22Rv1 (cell line): ENCODE data around the gene ARMC2.

Experiments used
- ZFX ChIP-seq: fragments of 450-650 bp; IDR thresholded peaks from 2 replicates; pipeline ENCODE4 v1.6.1; 2017; ENCODE audit warnings: antibody characterized with exemption, borderline replicate concordance
- TF ChIP-seq, protein P1 (sequence below): fragments of 450-650 bp; IDR thresholded peaks from 2 replicates; pipeline ENCODE4 v1.5.1; 2017; ENCODE audit warnings: mild to moderate bottlenecking

DNA sequence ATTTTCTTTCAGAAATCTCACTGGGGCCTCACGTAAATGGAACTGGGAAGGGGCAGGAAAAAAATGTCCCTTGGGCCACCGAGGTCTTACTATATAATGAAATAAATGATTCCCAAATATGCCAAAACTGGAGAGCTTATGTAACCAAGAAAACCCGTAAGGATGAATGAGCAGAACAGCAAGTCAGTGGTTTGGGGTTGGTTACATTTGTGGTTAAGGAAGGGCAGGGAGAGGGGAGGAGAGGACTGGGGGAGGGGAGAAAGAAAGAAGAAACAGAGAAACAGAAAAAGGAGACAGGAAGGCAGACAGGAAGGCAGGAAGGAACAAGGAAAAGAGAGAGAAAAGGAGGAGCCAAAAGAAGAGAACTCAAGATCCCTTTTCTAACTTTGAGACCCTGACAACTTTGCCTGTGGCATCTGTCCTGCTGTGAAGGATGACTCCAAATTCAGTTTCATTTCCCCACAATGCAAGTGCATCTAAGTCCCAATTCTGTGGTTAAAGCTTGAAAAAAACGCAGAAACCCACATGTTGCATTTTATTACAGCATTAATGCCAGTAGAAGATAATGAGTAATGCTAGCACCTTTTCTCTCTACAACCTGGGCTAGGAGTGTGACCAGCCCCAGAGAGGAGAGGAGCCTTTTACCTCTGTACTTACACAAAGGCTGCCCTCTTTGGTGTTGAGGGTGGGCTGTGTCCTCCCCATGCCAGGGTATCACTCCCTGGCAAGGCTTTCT lies 10.8 kb upstream of the ARMC2 start:
- TF ChIP-seq, protein P1, sequence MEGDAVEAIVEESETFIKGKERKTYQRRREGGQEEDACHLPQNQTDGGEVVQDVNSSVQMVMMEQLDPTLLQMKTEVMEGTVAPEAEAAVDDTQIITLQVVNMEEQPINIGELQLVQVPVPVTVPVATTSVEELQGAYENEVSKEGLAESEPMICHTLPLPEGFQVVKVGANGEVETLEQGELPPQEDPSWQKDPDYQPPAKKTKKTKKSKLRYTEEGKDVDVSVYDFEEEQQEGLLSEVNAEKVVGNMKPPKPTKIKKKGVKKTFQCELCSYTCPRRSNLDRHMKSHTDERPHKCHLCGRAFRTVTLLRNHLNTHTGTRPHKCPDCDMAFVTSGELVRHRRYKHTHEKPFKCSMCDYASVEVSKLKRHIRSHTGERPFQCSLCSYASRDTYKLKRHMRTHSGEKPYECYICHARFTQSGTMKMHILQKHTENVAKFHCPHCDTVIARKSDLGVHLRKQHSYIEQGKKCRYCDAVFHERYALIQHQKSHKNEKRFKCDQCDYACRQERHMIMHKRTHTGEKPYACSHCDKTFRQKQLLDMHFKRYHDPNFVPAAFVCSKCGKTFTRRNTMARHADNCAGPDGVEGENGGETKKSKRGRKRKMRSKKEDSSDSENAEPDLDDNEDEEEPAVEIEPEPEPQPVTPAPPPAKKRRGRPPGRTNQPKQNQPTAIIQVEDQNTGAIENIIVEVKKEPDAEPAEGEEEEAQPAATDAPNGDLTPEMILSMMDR: no peak
- no peak for TF ChIP-seq ZFX
